HCT116 (cell line): ENCODE measurements around the gene TRIM56. TPM values are rescaled to one million over a fixed set of nuclear protein-coding genes. Genes with fewer than 3 reads are reported as not detected.

Experiments
- ATAC-seq: fragments of 200-7000 bp; cut with Tn5 transposase; 2 replicates; pipeline ENCODE4 v1.9.1; 2020; ENCODE audit warnings: mild to moderate bottlenecking, moderate library complexity
- BruUV-seq: library from RNA; stranded (reverse); fragments of 400-500 nt; replicated peaks from 2 replicates; lab custom pipeline; 2021; lab: Mats Ljungman, UMichigan
- CTCF ChIA-PET: fragments of 300-600 bp; sonication (Branson Sonifier 250); formaldehyde crosslinking; loops from one replicate; lab custom pipeline; 2021; ENCODE audit warnings: antibody characterized with exemption; lab: Charles Lee
- POLR2A ChIA-PET: fragments of 300-600, 350-600 bp; sonication (Branson Sonifier 250); formaldehyde crosslinking; loops from one replicate; lab custom pipeline; 2021; ENCODE audit warnings: antibody characterized with exemption; lab: Charles Lee
- RAD21 ChIA-PET, 2 experiments: fragments of 300-600 bp; sonication (Branson Sonifier 250); formaldehyde crosslinking; loops; one replicate each; lab custom pipeline; 2023; ENCODE audit warnings: low total read pairs in 2 of 2; ENCODE audit not compliant: uncharacterized antibody in 2 of 2, unreplicated experiment in 2 of 2, low non-redundant PET in 1 of 2; lab: Charles Lee
- DNase-seq: peaks from one replicate; pipeline ENCODE4 v3.0.0-alpha.2; 2010; ENCODE audit warnings: low read depth, low spot score
- H2AFZ ChIP-seq: fragments of 200-600 bp; shearing (Covaris generic), sonication (generic); 2 replicates; pipeline ENCODE4 v1.6.1; 2017; ENCODE audit warnings: low read depth, mixed run types, mixed read lengths, antibody characterized with exemption, low read length; ENCODE audit not compliant: poor library complexity, severe bottlenecking
- H3K27ac ChIP-seq: 2 replicates; pipeline ENCODE4 v1.5.1; 2012; ENCODE audit warnings: low read depth, low read length
- H3K27me3 ChIP-seq: fragments of 200-600 bp; sonication (generic); 2 replicates; pipeline ENCODE4 v1.6.1; 2016; ENCODE audit warnings: mixed run types, low read length, mixed read lengths; ENCODE audit not compliant: insufficient read depth
- H3K36me3 ChIP-seq, 2 experiments: fragments of 200-500 bp in 1 of 2; fragments of 200-600 bp in 1 of 2; sonication (Bioruptor generic) in 1 of 2; sonication (generic) in 1 of 2; 2 replicates each; pipeline versions ENCODE4 v1.5.1 to v1.6.1; 2014 to 2016; ENCODE audit warnings: low read length in 2 of 2, inconsistent platforms in 1 of 2, mixed read lengths in 1 of 2, mixed run types in 1 of 2; ENCODE audit not compliant: insufficient read depth in 2 of 2, control insufficient read depth in 1 of 2
- H3K4me1 ChIP-seq, 2 experiments: fragments of 200-600 bp in 1 of 2; sonication (generic) in 1 of 2; 2 replicates each; pipeline versions ENCODE4 v1.5.1 to v1.6.1; 2012 to 2017; ENCODE audit warnings: low read length in 2 of 2, inconsistent platforms in 1 of 2, mild to moderate bottlenecking in 1 of 2, mixed read lengths in 1 of 2, mixed run types in 1 of 2, moderate library complexity in 1 of 2; ENCODE audit not compliant: insufficient read depth in 2 of 2, control insufficient read depth in 1 of 2
- H3K4me2 ChIP-seq: fragments of 200-600 bp; sonication (generic); 2 replicates; pipeline ENCODE4 v1.6.1; 2017; ENCODE audit warnings: mixed run types, low read length, mixed read lengths
- H3K4me3 ChIP-seq, 2 experiments: fragments of 200-600 bp in 1 of 2; sonication (generic) in 1 of 2; replicated peaks in 1 of 2; 2 replicates each; pipeline ENCODE4 v1.5.1; 2011 to 2016; ENCODE audit warnings: low read length in 2 of 2, control low read depth in 1 of 2, low read depth in 1 of 2, mild to moderate bottlenecking in 1 of 2, mixed read lengths in 1 of 2, mixed run types in 1 of 2
- H3K79me2 ChIP-seq: fragments of 200-600 bp; sonication (generic); 2 replicates; pipeline ENCODE4 v1.6.1; 2017; ENCODE audit warnings: mild to moderate bottlenecking, mixed run types, low read length, moderate library complexity, mixed read lengths; ENCODE audit not compliant: insufficient read depth
- H3K9ac ChIP-seq: fragments of 200-600 bp; sonication (generic); 2 replicates; pipeline ENCODE4 v1.6.1; 2016; ENCODE audit warnings: low read length, mixed read lengths
- H3K9me2 ChIP-seq: fragments of 200-600 bp; sonication (generic), shearing (Covaris generic); 2 replicates; pipeline ENCODE4 v1.6.1; 2017; ENCODE audit warnings: mixed run types, mild to moderate bottlenecking, moderate library complexity; ENCODE audit not compliant: insufficient read depth
- H3K9me3 ChIP-seq, 2 experiments: fragments of 200-500 bp in 1 of 2; fragments of 200-600 bp in 1 of 2; sonication (Bioruptor generic) in 1 of 2; sonication (generic) in 1 of 2; 2 replicates each; pipeline ENCODE4 v1.6.1; 2014 to 2017; ENCODE audit warnings: low read length in 2 of 2, mixed read lengths in 2 of 2, inconsistent platforms in 1 of 2, low read depth in 1 of 2, mild to moderate bottlenecking in 1 of 2, mixed run types in 1 of 2, moderate library complexity in 1 of 2; ENCODE audit not compliant: control insufficient read depth in 1 of 2, insufficient read depth in 1 of 2
- H4K20me1 ChIP-seq: fragments of 200-600 bp; sonication (generic), shearing (Covaris generic); 2 replicates; pipeline ENCODE4 v1.6.1; 2017; ENCODE audit warnings: mixed run types, mild to moderate bottlenecking, moderate library complexity; ENCODE audit not compliant: insufficient read depth
- CBX3 ChIP-seq: IDR thresholded peaks from 2 replicates; pipeline ENCODE4 v1.6.1; 2012; ENCODE audit warnings: low read depth
- CEBPB ChIP-seq: IDR thresholded peaks from 2 replicates; pipeline ENCODE4 v1.6.1; 2012; ENCODE audit warnings: low read depth
- CTCF ChIP-seq, 3 experiments: fragments of 200-600 bp in 1 of 3; sonication (generic) in 1 of 3; IDR thresholded peaks in 2 of 3; conservative IDR thresholded peaks in 1 of 3; 2 replicates each; pipeline ENCODE4 v1.5.1; 2012 to 2017; ENCODE audit warnings: low read depth in 2 of 3, low read length in 2 of 3, antibody characterized with exemption in 1 of 3, borderline replicate concordance in 1 of 3, control low read depth in 1 of 3, mild to moderate bottlenecking in 1 of 3, mixed read lengths in 1 of 3, mixed run types in 1 of 3, moderate library complexity in 1 of 3; ENCODE audit not compliant: insufficient read depth in 1 of 3
- EGR1 ChIP-seq: IDR thresholded peaks from 2 replicates; pipeline ENCODE4 v1.6.1; 2012; ENCODE audit warnings: low read depth
- ELF1 ChIP-seq: IDR thresholded peaks from 2 replicates; pipeline ENCODE4 v1.6.1; 2012; ENCODE audit warnings: low read depth, borderline replicate concordance
- EZH2 ChIP-seq: fragments of 200-600 bp; sonication (generic); IDR thresholded peaks from 2 replicates; pipeline ENCODE4 v1.6.1; 2017; ENCODE audit warnings: antibody characterized with exemption, mixed run types
- FOSL1 ChIP-seq: IDR thresholded peaks from 2 replicates; pipeline ENCODE4 v1.6.1; 2012; ENCODE audit warnings: low read depth
- JUND ChIP-seq: IDR thresholded peaks from 2 replicates; pipeline ENCODE4 v1.6.1; 2012
- POLR2A ChIP-seq: IDR thresholded peaks from 2 replicates; pipeline ENCODE4 v1.7.0; 2011; ENCODE audit warnings: borderline replicate concordance; ENCODE audit not compliant: insufficient read depth, insufficient read length; ENCODE audit errors: extremely low read depth
- POLR2AphosphoS5 ChIP-seq: IDR thresholded peaks from 2 replicates; pipeline ENCODE4 v1.6.1; 2011; ENCODE audit warnings: mild to moderate bottlenecking, low read depth, low read length, moderate library complexity
- RAD21 ChIP-seq: IDR thresholded peaks from 2 replicates; pipeline ENCODE4 v1.6.1; 2012; ENCODE audit warnings: low read depth, mild to moderate bottlenecking
- SIN3A ChIP-seq: IDR thresholded peaks from 2 replicates; pipeline ENCODE4 v1.6.1; 2012; ENCODE audit warnings: low read depth
- SP1 ChIP-seq: IDR thresholded peaks from 2 replicates; pipeline ENCODE4 v1.6.1; 2012; ENCODE audit warnings: low read depth
- SRF ChIP-seq: IDR thresholded peaks from 2 replicates; pipeline ENCODE4 v1.6.1; 2012; ENCODE audit warnings: low read depth
- ZFX ChIP-seq: fragments of 450-650 bp; IDR thresholded peaks from 2 replicates; pipeline ENCODE4 v1.6.1; 2017
- ZNF274 ChIP-seq: fragments of 200-500 bp; sonication (Bioruptor generic); IDR thresholded peaks from 2 replicates; pipeline ENCODE4 v1.6.1; 2014; ENCODE audit warnings: mild to moderate bottlenecking, low read depth, low read length, inconsistent platforms
- intact Hi-C: fragments of 100-400 bp; cut with micrococcal nuclease; formaldehyde crosslinking; loops from 2 replicates; pipeline ENCODE4 v1.10.0; 2022
- total RNA-seq: library from RNA; stranded (reverse); gene quantifications from one replicate; pipeline ENCODE4 v1.2.1, GENCODE V29; 2021; ENCODE audit not compliant: unreplicated experiment
- TF ChIP-seq, protein P1 (sequence below): IDR thresholded peaks from 2 replicates; pipeline ENCODE4 v1.6.1; 2011; ENCODE audit warnings: mild to moderate bottlenecking, low read length, moderate library complexity; ENCODE audit not compliant: insufficient replicate concordance; ENCODE audit errors: extremely low read depth
- TF ChIP-seq, protein P2 (sequence below): IDR thresholded peaks from 2 replicates; pipeline ENCODE4 v1.6.1; 2012
- TF ChIP-seq, protein P3 (sequence below): IDR thresholded peaks from 2 replicates; pipeline ENCODE4 v1.6.1; 2012

TRIM56 gene
- total RNA-seq, 1 experiment from 2014 or later, result 25.9 TPM

DNA sequence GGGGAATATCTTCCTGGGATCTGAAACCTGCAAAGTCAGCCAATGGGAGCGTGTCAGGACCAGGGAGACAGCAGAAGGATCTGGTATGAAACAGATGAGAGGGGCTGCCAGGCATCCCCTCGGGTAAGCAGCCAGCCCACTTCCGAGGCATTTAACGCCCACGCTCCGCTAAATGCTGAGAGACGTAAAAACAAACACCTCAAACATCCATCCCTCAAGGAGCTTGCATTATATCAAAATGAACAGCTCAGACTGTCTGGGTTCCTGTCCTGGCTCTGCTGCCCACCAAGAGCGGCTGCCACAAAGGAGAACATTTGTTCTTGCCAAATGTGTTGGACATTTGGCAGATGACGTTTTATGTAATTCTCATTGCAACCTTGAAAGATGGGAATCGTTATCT lies 34.6 kb downstream of the TRIM56 start:
- TF ChIP-seq EGR1, result no peak
- no peak for TF ChIP-seq CTCF (IDR thresholded peaks at IDR 0.05 in 2 of 3, conservative IDR thresholded peaks at IDR 0.05 in 1 of 3; ENCODE audit: borderline replicate concordance in 1 of 3, insufficient read depth in 1 of 3, low read depth in 2 of 3, low read length in 2 of 3)
- TF ChIP-seq, protein P1, sequence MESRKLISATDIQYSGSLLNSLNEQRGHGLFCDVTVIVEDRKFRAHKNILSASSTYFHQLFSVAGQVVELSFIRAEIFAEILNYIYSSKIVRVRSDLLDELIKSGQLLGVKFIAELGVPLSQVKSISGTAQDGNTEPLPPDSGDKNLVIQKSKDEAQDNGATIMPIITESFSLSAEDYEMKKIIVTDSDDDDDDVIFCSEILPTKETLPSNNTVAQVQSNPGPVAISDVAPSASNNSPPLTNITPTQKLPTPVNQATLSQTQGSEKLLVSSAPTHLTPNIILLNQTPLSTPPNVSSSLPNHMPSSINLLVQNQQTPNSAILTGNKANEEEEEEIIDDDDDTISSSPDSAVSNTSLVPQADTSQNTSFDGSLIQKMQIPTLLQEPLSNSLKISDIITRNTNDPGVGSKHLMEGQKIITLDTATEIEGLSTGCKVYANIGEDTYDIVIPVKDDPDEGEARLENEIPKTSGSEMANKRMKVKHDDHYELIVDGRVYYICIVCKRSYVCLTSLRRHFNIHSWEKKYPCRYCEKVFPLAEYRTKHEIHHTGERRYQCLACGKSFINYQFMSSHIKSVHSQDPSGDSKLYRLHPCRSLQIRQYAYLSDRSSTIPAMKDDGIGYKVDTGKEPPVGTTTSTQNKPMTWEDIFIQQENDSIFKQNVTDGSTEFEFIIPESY, result no peak
- no peak for TF ChIP-seq SP1
- no peak for TF ChIP-seq JUND
- TF ChIP-seq, protein P2, sequence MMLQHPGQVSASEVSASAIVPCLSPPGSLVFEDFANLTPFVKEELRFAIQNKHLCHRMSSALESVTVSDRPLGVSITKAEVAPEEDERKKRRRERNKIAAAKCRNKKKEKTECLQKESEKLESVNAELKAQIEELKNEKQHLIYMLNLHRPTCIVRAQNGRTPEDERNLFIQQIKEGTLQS, result no peak
- no peak for TF ChIP-seq FOSL1
- TF ChIP-seq SRF, result no peak
- TF ChIP-seq ZNF274, result no peak
- no peak for TF ChIP-seq POLR2A
- TF ChIP-seq CEBPB, result no peak
- TF ChIP-seq ZFX, result no peak
- TF ChIP-seq SIN3A, result no peak
- TF ChIP-seq, protein P3, sequence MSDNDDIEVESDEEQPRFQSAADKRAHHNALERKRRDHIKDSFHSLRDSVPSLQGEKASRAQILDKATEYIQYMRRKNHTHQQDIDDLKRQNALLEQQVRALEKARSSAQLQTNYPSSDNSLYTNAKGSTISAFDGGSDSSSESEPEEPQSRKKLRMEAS, result no peak
- no peak for TF ChIP-seq EZH2
- no peak for TF ChIP-seq CBX3
- TF ChIP-seq POLR2AphosphoS5, result no peak
- no peak for TF ChIP-seq RAD21
- no peak for TF ChIP-seq ELF1
- H3K4me2 ChIP-seq, result 0 out of 2 replicates have a peak overlapping the region, but pooled peaks have one; percentile 4
- H3K36me3 ChIP-seq, result no peaks in the 10 kb centered on the region
- H4K20me1 ChIP-seq, result no peaks in the 10 kb centered on the region
- intact Hi-C loops, result no loop called here
- H3K9ac ChIP-seq, result no peak overlapping the region
- CTCF ChIA-PET, result interaction anchor here (0.6 to 1.7 kb wide), 3 partner anchors 19 to 43 kb away, joined by 3 to 5 read pairs (median 5); no protein-coding TSS in a partner anchor
- DNase-seq, result no peak
- no TSS peak for BruUV-seq
- peaks cover 50 to 91% of the 10 kb centered on the region in 2 experiments for H3K4me1 ChIP-seq
- RAD21 ChIA-PET, result no interaction called here
- H3K4me3 ChIP-seq, result no peak overlapping the region
- no peaks in the 10 kb centered on the region for H3K79me2 ChIP-seq
- H3K27ac ChIP-seq, result no peak overlapping the region
- H3K9me3 ChIP-seq, result no peaks in the 10 kb centered on the region
- no peaks in the 10 kb centered on the region for H3K9me2 ChIP-seq
- ATAC-seq, result no peak
- POLR2A ChIA-PET, result interaction anchor here (2.9 kb wide), 1 partner anchor 7 kb away, joined by 18 read pairs; the partner anchor contains the start of gene SERPINE1
- H2AFZ ChIP-seq, result no peak overlapping the region
- no peaks in the 10 kb centered on the region for H3K27me3 ChIP-seq
